Measurements from ENCODE around the gene TRPV6.

The TRPV6 gene

GRCh38 chr7:142853739-142854371 lies 31.7 kb downstream of the TRPV6 start:
- peak; percentile 60 for DNase-seq (ENCODE audit: low spot score)

- no peak for DNase-seq (ENCODE audit: low spot score)
Observed at GRCh38 chr7:142851919-142852318, 33.6 kb downstream of the TRPV6 start.

GRCh38 chr7:142851269-142851668 lies 34.3 kb downstream of the TRPV6 start:
- DNase-seq (ENCODE audit: low spot score), result no peak

GRCh38 chr7:142847353-142847752 lies 38.2 kb downstream of the TRPV6 start:
- DNase-seq (ENCODE audit: low spot score), result no peak

GRCh38 chr7:142842251-142842766 lies 43.2 kb downstream of the TRPV6 start:
- no peak for DNase-seq (ENCODE audit: low spot score)

- no peak for DNase-seq (ENCODE audit: low spot score)
Observed at GRCh38 chr7:142838461-142839213, 46.9 kb downstream of the TRPV6 start.

- no peak for DNase-seq (ENCODE audit: low spot score)
Observed at GRCh38 chr7:142836426-142836825, 49.1 kb downstream of the TRPV6 start.

GRCh38 chr7:142835487-142835886 lies 50.1 kb downstream of the TRPV6 start:
- no peak for DNase-seq (ENCODE audit: low spot score)

- no peak for DNase-seq (ENCODE audit: low spot score)
Observed at GRCh38 chr7:142833174-142834048, 52.1 kb downstream of the TRPV6 start.

GRCh38 chr7:142832417-142832816 lies 53.1 kb downstream of the TRPV6 start:
- no peak for DNase-seq (ENCODE audit: low spot score)

GRCh38 chr7:142827951-142828500 lies 57.5 kb downstream of the TRPV6 start:
- no peak for DNase-seq (ENCODE audit: low spot score)

- DNase-seq (ENCODE audit: low spot score), result no peak
Observed at GRCh38 chr7:142822714-142823113, 62.8 kb downstream of the TRPV6 start.

Measured in CD4-positive, alpha-beta T cell treated with Interleukin-15 for 4 hours (primary cell).